GM12878 (cell line): ENCODE results near the gene DDX51.

Source experiments
- EGR1 ChIP-seq, 2 experiments: IDR thresholded peaks; 1 replicate in 1 of 2; 2 replicates in 1 of 2; pipeline ENCODE4 v1.6.1; 2011 to 2012; ENCODE audit warnings: low read depth in 2 of 2, low read length in 2 of 2, borderline replicate concordance in 1 of 2, mild to moderate bottlenecking in 1 of 2, moderate library complexity in 1 of 2
- EZH2 ChIP-seq: IDR thresholded peaks from 2 replicates; pipeline ENCODE4 v1.6.1; 2012; ENCODE audit warnings: low read depth, mild to moderate bottlenecking, control low read depth, inconsistent platforms, low read length, borderline replicate concordance; ENCODE audit not compliant: control insufficient read depth
- GATAD2B ChIP-seq: fragments of 450-650 bp; conservative IDR thresholded peaks from 2 replicates; pipeline ENCODE4 v1.6.1; 2017; ENCODE audit warnings: low read depth, mild to moderate bottlenecking, moderate library complexity
- POLR2A ChIP-seq: IDR thresholded peaks from 2 replicates; pipeline ENCODE4 v1.6.1; 2011; ENCODE audit warnings: low read depth, mild to moderate bottlenecking, low read length
- RAD51 ChIP-seq: fragments of 450-650 bp; IDR thresholded peaks from 2 replicates; pipeline ENCODE4 v1.6.1; 2016; ENCODE audit warnings: moderate library complexity, mild to moderate bottlenecking, inconsistent platforms
- SREBF2 ChIP-seq: IDR thresholded peaks from 2 replicates; pipeline ENCODE4 v1.6.1; 2012; ENCODE audit warnings: mild to moderate bottlenecking, low read length
- TF ChIP-seq, protein P1 (sequence below), 3 experiments: IDR thresholded peaks in 2 of 3; conservative IDR thresholded peaks in 1 of 3; 2 replicates each; pipeline ENCODE4 v1.5.1; 2011; ENCODE audit warnings: low read depth in 3 of 3, low read length in 3 of 3, mild to moderate bottlenecking in 3 of 3, control low read depth in 2 of 3, moderate library complexity in 2 of 3, inconsistent platforms in 1 of 3, mixed read lengths in 1 of 3; ENCODE audit not compliant: control insufficient read depth in 2 of 3, insufficient read depth in 1 of 3; ENCODE audit errors: extremely low read depth in 1 of 3
- TF ChIP-seq, protein P2 (sequence below): IDR thresholded peaks from 2 replicates; pipeline ENCODE4 v1.6.1; 2011; ENCODE audit warnings: borderline replicate concordance, low read depth, mild to moderate bottlenecking, moderate library complexity, low read length; ENCODE audit not compliant: insufficient read depth, poor library complexity, severe bottlenecking

DNA sequence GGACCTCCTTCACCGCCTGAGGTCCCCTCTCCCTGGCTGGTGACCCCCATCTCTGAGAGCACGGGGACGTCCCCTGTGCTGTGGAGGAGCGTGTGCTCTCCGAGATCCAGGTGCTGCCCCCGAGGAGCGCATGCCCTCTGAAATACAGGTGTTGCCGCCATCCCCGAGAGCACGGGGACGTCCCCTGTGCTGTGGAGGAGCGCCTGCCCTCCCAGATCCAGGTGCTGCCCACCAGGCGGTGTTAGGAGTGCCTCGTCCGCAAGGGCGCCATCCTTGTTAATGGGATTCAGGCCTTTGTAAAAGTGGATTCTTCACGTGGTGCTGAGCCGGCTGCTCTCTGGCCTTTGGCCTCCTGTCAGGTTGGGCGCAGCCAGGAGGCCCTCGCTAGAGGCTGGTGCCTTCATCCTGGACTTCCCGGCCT is 10.2 kb upstream of the DDX51 start:
- TF ChIP-seq, protein P1, sequence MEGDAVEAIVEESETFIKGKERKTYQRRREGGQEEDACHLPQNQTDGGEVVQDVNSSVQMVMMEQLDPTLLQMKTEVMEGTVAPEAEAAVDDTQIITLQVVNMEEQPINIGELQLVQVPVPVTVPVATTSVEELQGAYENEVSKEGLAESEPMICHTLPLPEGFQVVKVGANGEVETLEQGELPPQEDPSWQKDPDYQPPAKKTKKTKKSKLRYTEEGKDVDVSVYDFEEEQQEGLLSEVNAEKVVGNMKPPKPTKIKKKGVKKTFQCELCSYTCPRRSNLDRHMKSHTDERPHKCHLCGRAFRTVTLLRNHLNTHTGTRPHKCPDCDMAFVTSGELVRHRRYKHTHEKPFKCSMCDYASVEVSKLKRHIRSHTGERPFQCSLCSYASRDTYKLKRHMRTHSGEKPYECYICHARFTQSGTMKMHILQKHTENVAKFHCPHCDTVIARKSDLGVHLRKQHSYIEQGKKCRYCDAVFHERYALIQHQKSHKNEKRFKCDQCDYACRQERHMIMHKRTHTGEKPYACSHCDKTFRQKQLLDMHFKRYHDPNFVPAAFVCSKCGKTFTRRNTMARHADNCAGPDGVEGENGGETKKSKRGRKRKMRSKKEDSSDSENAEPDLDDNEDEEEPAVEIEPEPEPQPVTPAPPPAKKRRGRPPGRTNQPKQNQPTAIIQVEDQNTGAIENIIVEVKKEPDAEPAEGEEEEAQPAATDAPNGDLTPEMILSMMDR (IDR thresholded peaks at IDR 0.05 in 2 of 3, conservative IDR thresholded peaks at IDR 0.05 in 1 of 3; ENCODE audit: control insufficient read depth in 2 of 3, extremely low read depth in 1 of 3, insufficient read depth in 1 of 3, low read depth in 3 of 3, low read length in 3 of 3), result no peak
- TF ChIP-seq POLR2A (no peak), SREBF2 (no peak), GATAD2B (no peak), EGR1 (IDR thresholded peaks at IDR 0.05; ENCODE audit: borderline replicate concordance in 1 of 2, low read depth in 2 of 2, low read length in 2 of 2) (no peak), RAD51 (no peak), EZH2 (no peak)
- TF ChIP-seq, protein P2, sequence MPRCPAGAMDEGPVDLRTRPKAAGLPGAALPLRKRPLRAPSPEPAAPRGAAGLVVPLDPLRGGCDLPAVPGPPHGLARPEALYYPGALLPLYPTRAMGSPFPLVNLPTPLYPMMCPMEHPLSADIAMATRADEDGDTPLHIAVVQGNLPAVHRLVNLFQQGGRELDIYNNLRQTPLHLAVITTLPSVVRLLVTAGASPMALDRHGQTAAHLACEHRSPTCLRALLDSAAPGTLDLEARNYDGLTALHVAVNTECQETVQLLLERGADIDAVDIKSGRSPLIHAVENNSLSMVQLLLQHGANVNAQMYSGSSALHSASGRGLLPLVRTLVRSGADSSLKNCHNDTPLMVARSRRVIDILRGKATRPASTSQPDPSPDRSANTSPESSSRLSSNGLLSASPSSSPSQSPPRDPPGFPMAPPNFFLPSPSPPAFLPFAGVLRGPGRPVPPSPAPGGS, result no peak
